Tibial artery (tissue), 4 donors: Measurements from ENCODE around the gene MYBPC3.

Experiments used
- DNase-seq, 2 donors: peaks; one replicate each; pipeline ENCODE4 v3.0.0-alpha.2; 2019
- H3K27ac ChIP-seq, 2 donors: fragments of 200-600 bp; sonication (generic) in 1 of 2; 1 replicate in 1 of 2; 2 replicates in 1 of 2; pipeline ENCODE4 v1.5.1; 2018 to 2019; ENCODE audit warnings: mild to moderate bottlenecking in 1 of 2
- H3K27me3 ChIP-seq, 2 donors: fragments of 200-600 bp; sonication (generic) in 1 of 2; one replicate each; pipeline versions ENCODE4 v1.5.1 to v1.6.0; 2016 to 2019
- H3K36me3 ChIP-seq, 3 donors: fragments of 200-600 bp; sonication (generic) in 2 of 3; one replicate each; pipeline ENCODE4 v1.5.1; 2016 to 2019; ENCODE audit warnings: mild to moderate bottlenecking in 2 of 3
- H3K4me1 ChIP-seq, 4 donors: fragments of 200-600 bp; sonication (generic) in 2 of 4; 1 replicate in 3 of 4; 2 replicates in 1 of 4; pipeline ENCODE4 v1.5.1; 2016 to 2019
- H3K4me3 ChIP-seq, 2 donors: fragments of 200-600 bp; sonication (generic) in 1 of 2; 1 replicate in 1 of 2; 2 replicates in 1 of 2; pipeline ENCODE4 v1.5.1; 2018 to 2019; ENCODE audit warnings: mild to moderate bottlenecking in 2 of 2
- H3K9me3 ChIP-seq, 3 donors: fragments of 200-600 bp; sonication (generic) in 1 of 3; one replicate each; pipeline ENCODE4 v1.5.1; 2016 to 2019
- intact Hi-C: fragments of 100-400 bp; cut with DNase I; formaldehyde crosslinking; loops from one replicate; pipeline ENCODE4 v1.15.0; 2023; ENCODE audit warnings: low total_unique reads
- TF ChIP-seq, protein P1 (sequence below), 2 experiments: fragments of 200-600 bp in 1 of 2; fragments of 450-650 bp in 1 of 2; IDR thresholded peaks; one replicate each; pipeline ENCODE4 v1.5.1; 2017 to 2019; ENCODE audit warnings: antibody characterized with exemption in 2 of 2, mild to moderate bottlenecking in 1 of 2, moderate library complexity in 1 of 2

The MYBPC3 gene

DNA sequence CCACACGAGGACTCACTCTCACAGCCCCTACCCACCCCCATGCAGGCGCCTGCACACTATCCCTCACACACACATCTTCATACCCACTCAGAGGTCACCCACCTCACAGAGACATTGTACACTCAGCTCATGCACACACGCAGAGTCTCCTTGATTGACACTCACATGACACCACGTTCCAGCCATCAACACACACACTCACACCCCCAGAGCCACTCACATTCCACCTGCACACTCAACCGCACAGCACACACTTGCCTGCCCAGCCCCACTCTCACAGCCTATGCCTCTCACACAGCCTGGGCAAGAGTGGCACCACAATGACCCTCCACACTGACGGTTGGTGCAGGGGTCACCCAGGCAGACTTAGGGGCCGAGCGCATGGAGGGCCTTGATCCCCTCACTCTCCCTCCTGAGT, 23.6 kb upstream of the MYBPC3 start:
- DNase-seq, result no peak
- intact Hi-C loops, result loop anchor here (5.0 to 10.0 kb wide), 2 partner anchors 71 to 479 kb away; partner anchors contain the start of gene RAPSN
- H3K27ac ChIP-seq, result no peak overlapping the region

DNA sequence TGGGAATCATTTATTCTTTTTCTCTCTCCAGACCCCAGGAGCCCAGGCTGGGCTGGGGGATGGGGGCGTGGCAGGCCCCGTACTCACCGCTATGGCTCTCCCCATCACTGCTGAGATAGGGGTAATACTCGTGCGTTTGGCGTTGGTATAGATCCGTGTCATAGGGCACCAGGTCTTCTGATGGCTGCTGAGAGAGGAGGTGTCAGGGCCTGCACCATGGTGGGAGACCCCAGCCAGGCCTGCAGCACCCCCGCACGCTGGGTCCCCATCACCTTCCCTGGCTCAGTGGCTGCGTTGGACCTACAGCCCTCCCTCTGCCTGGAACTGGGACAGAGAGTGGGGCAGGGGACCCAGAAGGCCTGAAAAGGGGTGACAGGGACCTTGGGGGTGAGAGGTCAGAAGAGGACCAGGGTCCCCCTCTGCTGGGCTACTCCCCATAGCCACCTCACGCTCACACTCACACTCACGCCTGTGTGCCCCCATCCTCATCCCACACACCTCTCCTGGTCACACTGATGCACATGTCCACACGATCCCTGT, 23.1 kb upstream of the MYBPC3 start:
- no peak overlapping the region for H3K27ac ChIP-seq
- no peaks in the 10 kb centered on the region for H3K36me3 ChIP-seq
- H3K4me3 ChIP-seq, result peak overlapping the region in 1 of 2 donors; percentile 31
- H3K27me3 ChIP-seq, result no peaks in the 10 kb centered on the region
- TF ChIP-seq, protein P1, sequence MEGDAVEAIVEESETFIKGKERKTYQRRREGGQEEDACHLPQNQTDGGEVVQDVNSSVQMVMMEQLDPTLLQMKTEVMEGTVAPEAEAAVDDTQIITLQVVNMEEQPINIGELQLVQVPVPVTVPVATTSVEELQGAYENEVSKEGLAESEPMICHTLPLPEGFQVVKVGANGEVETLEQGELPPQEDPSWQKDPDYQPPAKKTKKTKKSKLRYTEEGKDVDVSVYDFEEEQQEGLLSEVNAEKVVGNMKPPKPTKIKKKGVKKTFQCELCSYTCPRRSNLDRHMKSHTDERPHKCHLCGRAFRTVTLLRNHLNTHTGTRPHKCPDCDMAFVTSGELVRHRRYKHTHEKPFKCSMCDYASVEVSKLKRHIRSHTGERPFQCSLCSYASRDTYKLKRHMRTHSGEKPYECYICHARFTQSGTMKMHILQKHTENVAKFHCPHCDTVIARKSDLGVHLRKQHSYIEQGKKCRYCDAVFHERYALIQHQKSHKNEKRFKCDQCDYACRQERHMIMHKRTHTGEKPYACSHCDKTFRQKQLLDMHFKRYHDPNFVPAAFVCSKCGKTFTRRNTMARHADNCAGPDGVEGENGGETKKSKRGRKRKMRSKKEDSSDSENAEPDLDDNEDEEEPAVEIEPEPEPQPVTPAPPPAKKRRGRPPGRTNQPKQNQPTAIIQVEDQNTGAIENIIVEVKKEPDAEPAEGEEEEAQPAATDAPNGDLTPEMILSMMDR (IDR thresholded peaks at IDR 0.05), result no peak
- intact Hi-C loops, result loop anchor here (5.0 to 10.0 kb wide), 2 partner anchors 72 to 479 kb away; partner anchors contain the start of gene RAPSN
- no peaks in the 10 kb centered on the region for H3K4me1 ChIP-seq
- H3K9me3 ChIP-seq, result no peaks in the 10 kb centered on the region
- no peak for DNase-seq

More for the DNA sequence above, 23.6 kb upstream of the MYBPC3 start:
- Histone ChIP-seq H3K4me3 (peak overlapping the region; percentile 31 to 42), H3K27me3 (no peaks in the 10 kb centered on the region), H3K9me3 (no peaks in the 10 kb centered on the region), H3K4me1 (no peaks in the 10 kb centered on the region), H3K36me3 (no peaks in the 10 kb centered on the region)
- TF ChIP-seq, protein P1 (IDR thresholded peaks at IDR 0.05), result no peak

DNA sequence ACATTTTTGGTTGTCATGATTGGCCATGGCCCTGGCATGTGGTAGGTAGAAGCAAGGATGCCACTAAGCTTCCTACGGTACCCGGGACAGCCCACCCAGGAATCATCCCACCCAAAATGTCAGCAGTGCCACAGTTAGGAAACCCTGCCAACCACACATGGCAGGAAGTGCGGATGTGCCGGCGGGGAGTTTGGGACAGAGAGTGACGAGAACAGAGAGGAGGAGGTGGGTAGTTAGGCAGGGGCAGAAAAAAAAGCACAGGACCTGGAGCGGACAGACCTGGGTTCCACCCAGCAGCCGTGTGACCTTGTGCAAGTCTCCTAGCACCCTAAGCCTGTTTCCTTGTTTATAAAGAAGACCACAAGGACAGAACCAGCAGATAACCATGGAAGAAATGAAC, 22.5 kb upstream of the MYBPC3 start:
- Histone ChIP-seq H3K4me1 (no peaks in the 10 kb centered on the region), H3K36me3 (no peaks in the 10 kb centered on the region), H3K27ac (no peak overlapping the region), H3K4me3 (no peak overlapping the region), H3K9me3 (no peaks in the 10 kb centered on the region), H3K27me3 (no peaks in the 10 kb centered on the region)
- TF ChIP-seq, protein P1 (IDR thresholded peaks at IDR 0.05), result no peak
- DNase-seq, result no peak
- intact Hi-C loops, result loop anchor here (5.0 to 10.0 kb wide), 2 partner anchors 72 to 480 kb away; partner anchors contain the start of gene RAPSN

DNA sequence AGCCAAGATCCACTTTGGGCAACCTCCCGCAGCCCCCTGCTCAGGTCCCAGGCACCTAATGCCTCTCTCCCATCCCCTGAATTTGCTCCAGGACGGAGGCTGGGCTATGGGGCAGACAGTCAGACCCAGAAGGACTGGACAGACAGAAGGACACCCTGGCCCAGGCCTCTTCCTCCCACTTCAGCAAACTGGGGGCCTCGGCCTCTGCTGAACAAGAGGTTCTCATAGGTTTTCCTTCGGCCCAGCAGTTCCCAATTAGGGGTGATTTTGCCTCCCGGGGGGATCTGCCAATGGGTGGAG, 22.2 kb upstream of the MYBPC3 start:
- Histone ChIP-seq H3K4me1 (no peaks in the 10 kb centered on the region), H3K4me3 (no peak overlapping the region), H3K27me3 (no peaks in the 10 kb centered on the region), H3K9me3 (no peaks in the 10 kb centered on the region), H3K36me3 (no peaks in the 10 kb centered on the region), H3K27ac (no peak overlapping the region)
- TF ChIP-seq, protein P1 (IDR thresholded peaks at IDR 0.05), result no peak
- no peak for DNase-seq
- intact Hi-C loops, result loop anchor here (5.0 to 10.0 kb wide), 2 partner anchors 73 to 480 kb away; partner anchors contain the start of gene RAPSN

DNA sequence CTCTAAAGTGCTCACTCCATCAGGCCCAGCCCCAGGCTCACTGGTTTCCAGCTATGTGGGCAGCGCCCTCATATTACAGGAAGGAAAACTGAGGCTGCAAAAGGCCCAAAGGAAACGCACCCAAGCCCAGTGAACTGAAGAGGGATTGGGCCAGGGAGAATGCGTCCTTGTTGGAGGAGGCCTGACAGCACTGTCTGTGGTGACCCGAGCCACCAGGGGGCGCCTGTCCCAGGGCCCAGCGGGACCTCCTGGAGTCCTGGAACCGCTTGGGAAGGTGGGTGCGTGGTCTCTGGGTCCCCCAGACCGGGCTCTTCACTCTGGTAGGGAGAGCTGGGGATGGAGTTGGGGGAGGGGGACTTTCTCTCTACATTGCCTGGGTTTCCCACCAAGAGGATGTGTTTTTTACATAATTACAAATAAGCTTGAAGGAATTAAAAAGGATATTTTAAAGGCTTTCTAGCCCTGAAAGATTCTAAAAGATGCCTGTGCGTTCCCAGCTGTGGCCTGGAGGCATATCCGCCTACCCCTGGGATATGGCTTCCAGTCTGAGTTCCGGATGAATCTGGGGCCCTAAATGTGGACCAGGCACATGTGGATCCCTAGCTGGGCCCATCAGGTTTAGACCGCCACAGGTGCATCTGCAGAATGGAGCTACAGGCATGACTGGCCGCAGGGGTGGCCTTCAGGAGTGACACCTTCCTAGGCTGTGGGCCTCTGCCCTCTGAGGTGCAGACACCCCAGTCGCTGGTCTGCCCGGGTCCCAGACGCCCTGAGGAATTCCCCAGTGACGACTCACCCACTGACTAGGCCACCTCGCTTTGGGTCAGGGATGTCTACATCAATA, 21.6 kb upstream of the MYBPC3 start:
- H3K9me3 ChIP-seq, result no peaks in the 10 kb centered on the region
- TF ChIP-seq, protein P1 (IDR thresholded peaks at IDR 0.05), result peak; percentile 91
- H3K27me3 ChIP-seq, result no peaks in the 10 kb centered on the region
- H3K27ac ChIP-seq, result no peak overlapping the region
- DNase-seq, result peak; percentile 76 to 89
- H3K4me1 ChIP-seq, result no peaks in the 10 kb centered on the region
- no peaks in the 10 kb centered on the region for H3K36me3 ChIP-seq
- H3K4me3 ChIP-seq, result no peak overlapping the region
- intact Hi-C loops, result loop anchor here (10.0 kb wide), 1 partner anchor 481 kb away; no protein-coding TSS in a partner anchor
